GM20431 (cell line): ENCODE results near the gene INSC.

Experiments used
- in situ Hi-C: fragments of 300-500 bp; cut with MseI, MboI; formaldehyde crosslinking; loops from one replicate; pipeline ENCODE4 v1.15.0; 2020; ENCODE audit warnings: low sequenced_read_pairs; ENCODE audit not compliant: unreplicated experiment

The INSC gene

DNA sequence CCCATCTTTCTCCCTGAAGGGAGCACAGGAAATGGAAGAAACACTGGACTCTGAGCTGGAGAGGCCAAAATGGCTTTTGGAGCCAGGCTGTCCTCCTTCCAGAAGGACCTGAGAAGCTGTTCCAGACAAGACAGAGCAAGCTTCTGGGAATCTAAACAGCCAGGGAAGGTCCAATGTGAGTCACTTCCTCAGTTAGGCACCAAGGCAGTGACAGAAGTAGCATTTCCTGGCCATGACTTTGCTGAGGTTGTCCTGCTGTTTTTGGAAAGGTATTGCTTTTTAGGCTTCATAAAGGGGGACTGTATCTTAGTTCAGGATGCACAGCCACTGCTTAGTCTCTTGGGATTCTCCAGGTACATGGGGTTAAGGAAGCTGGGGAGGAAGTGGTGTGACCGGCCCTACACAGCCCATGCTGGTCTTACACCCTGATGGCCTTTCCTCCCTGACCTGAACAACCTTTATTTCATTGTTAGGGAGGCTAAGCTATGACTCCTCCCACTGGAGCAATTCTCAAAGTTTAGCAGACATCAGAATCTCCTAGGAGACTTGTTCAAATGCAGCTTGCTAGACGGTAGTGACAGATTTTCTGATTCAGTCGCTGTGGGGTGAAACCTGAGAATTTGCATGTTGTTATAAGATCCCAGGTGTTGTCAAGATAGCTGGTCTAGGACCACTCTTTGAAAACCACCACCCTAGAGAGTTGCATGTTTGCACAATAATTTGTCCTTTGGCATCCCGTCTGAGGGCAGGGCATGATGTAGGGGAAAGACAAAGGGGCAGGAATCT, 6.8 kb upstream of the INSC start:
- in situ Hi-C loops = loop anchor here (10.0 kb wide), 1 partner anchor 97 kb away; no protein-coding TSS in a partner anchor

GRCh38 chr11:15108592-15109130, 6.1 kb upstream of the INSC start:
- in situ Hi-C loops = loop anchor here (10.0 kb wide), 1 partner anchor 96 kb away; no protein-coding TSS in a partner anchor

DNA sequence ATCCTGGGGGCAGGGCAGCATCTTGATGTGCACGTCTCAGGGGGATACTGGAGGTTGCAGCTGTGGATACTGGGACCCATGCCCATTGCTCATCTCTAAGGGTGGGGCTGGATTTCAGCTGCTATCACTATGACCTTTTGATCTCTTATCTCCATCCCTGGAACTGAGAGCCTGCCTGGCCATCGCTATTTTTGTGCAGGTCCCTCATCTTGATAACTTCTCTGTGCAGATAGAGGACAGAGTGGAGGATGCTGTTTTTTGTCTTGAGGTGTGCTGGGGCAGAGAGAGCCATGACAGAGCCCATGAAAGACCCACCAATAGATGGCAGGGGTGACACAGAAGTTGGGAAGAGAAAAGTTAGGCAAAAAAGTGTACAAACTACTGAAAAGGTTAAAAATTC, 5.1 kb upstream of the INSC start:
- in situ Hi-C loops = loop anchor here (10.0 kb wide), 1 partner anchor 95 kb away; no protein-coding TSS in a partner anchor

DNA sequence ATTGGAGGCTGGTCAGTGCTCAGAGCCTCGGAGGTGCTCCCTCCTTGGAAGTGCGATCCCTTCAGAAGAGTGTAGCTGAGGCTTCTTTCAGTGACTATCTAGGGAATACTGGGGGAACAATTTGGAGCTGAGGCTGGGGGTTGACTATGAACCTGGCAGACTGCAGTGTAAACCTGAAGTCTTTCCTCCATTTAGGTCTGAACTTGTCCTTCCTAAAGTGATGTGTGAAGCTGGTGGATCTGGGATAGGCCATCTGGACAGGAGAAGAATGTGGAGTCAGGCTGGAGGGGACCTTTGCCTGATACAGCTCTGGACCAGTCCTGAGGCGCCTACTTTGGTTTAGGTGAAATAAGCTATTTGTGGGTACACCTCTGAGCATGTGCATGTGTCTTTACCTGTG, 3.5 kb upstream of the INSC start:
- in situ Hi-C loops = no loop called here

GRCh38 chr11:15112131-15112541, 2.6 kb upstream of the INSC start:
- in situ Hi-C loops = no loop called here

DNA sequence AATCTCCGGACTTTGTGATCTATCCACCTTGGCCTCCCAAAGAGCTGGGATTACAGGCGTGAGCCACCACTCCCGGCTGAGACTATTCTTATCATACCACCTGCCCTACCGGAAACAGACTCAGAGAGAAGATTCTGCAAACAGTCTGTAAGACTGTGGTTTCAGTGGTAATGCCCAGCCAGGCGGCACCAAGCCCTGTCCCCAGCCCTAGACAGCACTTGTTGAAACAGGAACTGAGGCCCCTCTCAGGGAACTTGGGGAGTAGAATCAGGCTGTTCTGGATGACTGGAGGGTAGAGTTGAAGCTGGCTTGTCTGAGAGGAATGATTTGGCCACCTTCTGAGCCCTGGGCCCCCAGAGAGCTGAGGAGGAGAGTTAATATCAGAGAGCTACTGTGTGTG, 1.3 kb upstream of the INSC start:
- in situ Hi-C loops = no loop called here

DNA sequence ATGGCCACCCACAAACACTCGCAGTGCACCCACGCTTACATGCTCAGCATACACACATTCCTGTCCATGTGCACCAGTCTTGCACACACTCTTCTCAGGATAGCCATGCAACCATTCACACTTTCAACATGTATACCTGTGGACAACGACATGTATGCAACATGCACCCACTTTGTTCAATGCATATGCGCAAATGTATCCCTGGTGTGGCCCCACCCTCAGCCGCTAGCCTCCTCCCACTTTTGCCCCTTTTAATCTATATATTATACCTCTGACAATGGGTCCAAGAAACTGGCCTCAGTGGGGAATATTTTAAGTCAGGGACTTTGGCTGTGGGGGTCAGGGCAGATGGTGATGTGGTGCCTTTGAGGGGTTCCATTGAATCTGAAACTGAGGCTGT, 963 bp downstream of the INSC start:
- in situ Hi-C loops = no loop called here

GRCh38 chr11:15117751-15118150, 3.0 kb downstream of the INSC start:
- in situ Hi-C loops = no loop called here

GRCh38 chr11:15118431-15118830, 3.7 kb downstream of the INSC start:
- in situ Hi-C loops = no loop called here

GRCh38 chr11:15119352-15119751, 4.6 kb downstream of the INSC start:
- in situ Hi-C loops = no loop called here

DNA sequence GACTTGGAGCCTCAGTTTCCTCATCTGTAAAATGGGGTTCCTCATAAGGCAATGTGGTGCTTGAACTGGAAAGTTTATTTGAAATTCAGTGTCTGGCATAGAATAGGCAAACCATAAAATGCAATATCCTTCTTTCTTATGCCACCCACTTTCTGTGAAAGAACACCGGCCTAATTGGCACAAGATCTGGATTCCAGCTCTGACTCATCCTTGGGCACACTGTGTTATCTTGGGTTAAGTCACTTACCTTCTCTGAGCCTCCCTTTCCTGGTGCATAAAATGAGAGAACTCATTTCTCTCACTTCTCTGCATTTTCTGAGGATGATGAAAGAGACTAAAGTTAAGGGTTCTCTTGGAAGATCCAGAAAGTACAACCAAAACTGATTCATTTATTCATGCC, 5.1 kb downstream of the INSC start:
- in situ Hi-C loops = no loop called here

GRCh38 chr11:15123849-15124248, 9.1 kb downstream of the INSC start:
- in situ Hi-C loops = no loop called here

- in situ Hi-C loops = no loop called here
Measured at GRCh38 chr11:15124528-15124927, 9.8 kb downstream of the INSC start.

GRCh38 chr11:15127341-15127740, 12.6 kb downstream of the INSC start:
- in situ Hi-C loops = no loop called here

- in situ Hi-C loops = no loop called here
Measured at GRCh38 chr11:15128621-15129020, 13.9 kb downstream of the INSC start.

DNA sequence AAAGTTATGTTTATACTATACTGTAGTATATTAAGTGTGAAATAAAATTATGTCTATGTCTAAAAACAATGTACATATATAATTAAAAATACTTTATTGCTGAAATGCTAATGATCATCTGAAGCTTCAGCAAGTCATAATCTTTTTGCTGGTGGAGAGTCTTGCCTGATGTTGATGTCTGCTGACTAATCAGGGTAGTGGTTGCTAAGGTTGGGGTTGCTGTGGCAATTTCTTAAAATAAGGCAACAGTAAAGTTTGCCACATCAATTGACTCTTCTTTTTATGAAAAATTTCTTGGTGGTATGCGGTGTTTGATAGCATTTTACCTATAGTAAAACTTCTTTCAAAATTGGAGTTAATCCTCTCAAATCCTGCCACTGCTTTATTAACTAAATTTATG, 21.4 kb downstream of the INSC start:
- in situ Hi-C loops = no loop called here

- in situ Hi-C loops = no loop called here
Measured at GRCh38 chr11:15139096-15139770, 24.5 kb downstream of the INSC start.

- in situ Hi-C loops = no loop called here
Measured at GRCh38 chr11:15139958-15140659, 25.4 kb downstream of the INSC start.

- in situ Hi-C loops = no loop called here
Measured at GRCh38 chr11:15141381-15141780, 26.7 kb downstream of the INSC start.

- in situ Hi-C loops = no loop called here
Measured at GRCh38 chr11:15142838-15143237, 28.1 kb downstream of the INSC start.

DNA sequence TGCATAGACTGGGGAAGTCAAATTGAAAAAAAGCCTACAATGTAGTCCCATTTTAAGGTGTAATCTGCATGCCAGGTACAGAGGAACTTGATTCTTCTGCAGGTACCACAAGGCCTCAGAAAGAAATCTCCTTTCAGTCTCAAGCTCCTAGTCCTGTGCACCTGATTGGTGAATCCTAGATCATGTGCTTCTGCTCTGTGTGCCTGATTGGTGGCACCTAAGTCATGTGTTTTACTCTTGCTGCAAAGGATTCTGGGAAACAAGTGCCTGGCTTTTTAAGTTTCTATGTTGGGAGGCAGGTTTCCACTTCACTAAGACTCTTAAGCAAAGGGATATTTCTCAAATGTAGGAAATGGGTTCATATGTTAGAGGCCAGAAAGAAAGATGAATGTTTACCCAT, 29.1 kb downstream of the INSC start:
- in situ Hi-C loops = no loop called here
